PC-9 (cell line): ENCODE data around the gene ANO9.

Experiments used
- CTCF ChIP-seq: fragments of 200-600 bp; sonication (generic); conservative IDR thresholded peaks from 2 replicates; pipeline ENCODE4 v1.6.1; 2017; ENCODE audit warnings: mixed run types, antibody characterized with exemption, mild to moderate bottlenecking, moderate library complexity
- EZH2 ChIP-seq: fragments of 200-600 bp; sonication (generic); IDR thresholded peaks from 2 replicates; pipeline ENCODE4 v1.8.0; 2017; ENCODE audit warnings: antibody characterized with exemption, low read depth

GRCh38 chr11:464316-464715 lies 22.5 kb upstream of the ANO9 start:
- TF ChIP-seq CTCF = no peak
- no peak for TF ChIP-seq EZH2
